ENCODE data around the gene PLCD3.

Gene PLCD3

GRCh38 chr17:45116434-45117016 lies 15.8 kb downstream of the PLCD3 start:
- DNase-seq: no peak

GRCh38 chr17:45115871-45116270 lies 16.4 kb downstream of the PLCD3 start:
- DNase-seq: no peak

DNA sequence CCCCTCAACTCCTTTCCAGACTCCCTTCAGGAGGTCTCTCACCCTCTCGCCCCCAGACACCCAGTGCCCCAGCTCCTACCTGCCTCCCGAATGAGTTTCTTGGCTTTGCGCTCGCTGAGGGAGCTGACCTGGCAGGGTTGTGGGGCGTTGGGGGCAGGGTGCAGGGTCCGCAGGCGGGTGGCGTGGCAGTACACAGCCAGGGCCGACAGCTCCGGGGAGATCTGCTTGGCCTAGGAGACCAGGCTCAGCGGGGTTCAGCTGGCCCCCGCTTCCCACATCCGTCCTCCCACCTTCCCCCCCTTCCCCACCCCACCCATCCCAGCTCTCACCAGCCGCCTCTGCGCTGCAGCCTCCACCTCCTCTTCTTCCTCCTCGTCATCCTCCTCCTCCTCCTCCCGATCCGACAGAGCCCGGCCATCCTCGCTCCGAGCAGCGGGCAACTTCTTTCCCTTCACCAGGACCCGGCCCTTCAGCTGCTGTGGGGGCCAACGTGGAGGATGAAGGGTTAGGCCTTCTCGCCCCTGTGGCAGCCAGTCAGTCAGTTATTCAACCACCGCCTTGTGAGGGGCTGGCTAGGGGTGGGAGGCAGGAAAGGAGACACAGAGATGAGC lies 17.2 kb downstream of the PLCD3 start:
- DNase-seq: no peak

DNA sequence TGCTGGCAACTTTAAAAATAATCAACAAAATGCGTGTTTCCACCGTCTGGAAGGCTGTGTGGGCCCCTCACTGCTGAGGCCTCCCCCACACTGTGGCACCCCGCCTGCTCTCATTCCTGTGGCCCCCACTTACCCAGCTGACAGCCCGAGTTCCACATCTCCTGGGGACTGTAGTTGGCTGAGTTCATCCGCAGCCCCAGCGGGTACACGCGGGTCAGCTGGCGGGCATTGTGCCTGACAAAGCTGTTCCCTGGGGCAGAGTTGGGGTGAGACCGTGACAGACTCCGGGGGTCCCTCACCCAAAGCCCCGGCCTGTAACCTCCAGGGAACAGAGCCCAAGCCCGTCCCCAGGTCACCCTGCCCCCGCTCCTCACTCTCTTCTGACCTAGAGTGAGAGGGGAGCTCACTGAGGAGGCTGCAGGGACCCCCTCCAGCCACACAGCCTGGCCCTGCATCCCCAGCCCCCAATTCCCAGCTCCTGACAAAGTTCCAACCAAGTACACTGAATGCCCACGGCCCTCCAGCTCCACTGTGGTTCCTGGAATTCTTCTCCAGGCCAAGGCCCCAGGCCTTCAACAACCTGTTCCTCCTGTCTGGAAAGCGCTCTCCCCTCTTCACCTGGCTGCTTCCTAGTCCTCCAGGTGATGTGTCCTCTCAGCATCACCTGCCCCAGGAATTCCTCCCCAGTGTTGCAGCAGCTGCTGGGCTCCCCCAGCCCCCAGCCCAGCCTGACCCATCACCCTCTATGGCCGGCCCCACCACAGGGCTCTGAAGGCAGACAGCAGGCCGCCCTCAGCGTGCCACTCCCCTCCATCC lies 18.0 kb downstream of the PLCD3 start:
- no peak for DNase-seq

- DNase-seq: no peak
Observed at GRCh38 chr17:45113424-45113754, 18.9 kb downstream of the PLCD3 start.

DNA sequence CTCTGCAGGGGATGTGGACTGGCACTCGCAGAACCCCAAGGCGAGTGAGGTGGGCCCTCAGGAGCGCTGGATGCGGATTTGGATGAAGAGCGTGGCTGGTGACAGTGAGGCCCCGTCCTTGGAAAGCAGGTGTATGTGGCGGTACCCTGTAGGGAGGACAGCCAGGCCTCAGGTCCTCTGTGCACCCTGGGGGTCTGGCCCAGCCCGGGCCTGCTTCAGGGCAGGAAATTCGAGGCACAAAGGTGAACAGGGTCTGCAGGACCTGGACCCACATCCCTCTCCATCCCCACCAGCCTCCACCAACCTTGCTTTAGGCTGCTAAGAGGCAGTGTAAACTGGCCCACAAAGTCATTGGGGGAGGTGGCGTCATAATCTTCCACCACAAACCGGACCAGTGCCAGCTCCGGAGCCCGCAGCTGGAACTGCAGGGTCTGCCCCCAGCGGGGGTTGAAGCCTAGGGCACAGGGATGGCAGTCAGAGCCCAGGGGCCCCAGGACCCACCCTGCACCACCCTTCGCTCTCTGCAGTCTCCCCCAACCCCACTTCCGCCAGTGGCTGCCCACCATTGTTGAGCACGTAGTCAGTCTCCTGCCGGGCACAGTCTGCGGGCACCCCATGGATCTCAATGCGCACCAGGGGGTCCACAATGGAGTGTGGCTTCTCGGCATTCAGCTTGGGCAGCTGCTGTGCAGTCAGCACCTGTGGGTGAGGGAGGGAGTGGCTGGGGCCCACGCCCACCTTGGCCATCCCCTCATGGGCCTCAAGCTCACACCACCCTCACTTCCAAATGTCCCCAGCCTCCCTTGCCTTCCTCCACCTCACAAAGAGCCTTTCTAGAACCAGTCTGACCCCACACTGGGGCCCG lies 19.5 kb downstream of the PLCD3 start:
- no peak for DNase-seq

DNA sequence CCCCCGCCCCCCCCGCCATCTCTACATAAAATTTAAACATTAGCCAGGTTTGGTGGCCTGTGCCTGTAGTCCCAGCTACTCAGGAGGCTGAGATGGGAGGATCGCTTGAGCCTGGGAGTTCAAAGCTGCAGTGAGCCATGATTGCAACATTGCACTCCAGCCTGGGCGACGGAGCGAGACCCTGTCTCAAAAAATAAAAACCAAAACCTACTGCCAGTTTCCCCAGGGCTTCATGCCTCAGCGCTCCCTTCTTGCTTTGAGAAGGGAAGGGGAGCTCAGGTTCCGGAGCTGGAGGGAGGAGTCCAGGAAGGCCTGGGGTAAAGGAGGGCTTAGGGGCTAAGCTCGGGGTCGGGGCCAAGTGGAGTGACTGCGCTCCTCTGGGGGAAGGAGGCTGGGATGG lies 20.5 kb downstream of the PLCD3 start:
- no peak for DNase-seq

- DNase-seq: no peak
Observed at GRCh38 chr17:45110676-45111611, 21.4 kb downstream of the PLCD3 start.

DNA sequence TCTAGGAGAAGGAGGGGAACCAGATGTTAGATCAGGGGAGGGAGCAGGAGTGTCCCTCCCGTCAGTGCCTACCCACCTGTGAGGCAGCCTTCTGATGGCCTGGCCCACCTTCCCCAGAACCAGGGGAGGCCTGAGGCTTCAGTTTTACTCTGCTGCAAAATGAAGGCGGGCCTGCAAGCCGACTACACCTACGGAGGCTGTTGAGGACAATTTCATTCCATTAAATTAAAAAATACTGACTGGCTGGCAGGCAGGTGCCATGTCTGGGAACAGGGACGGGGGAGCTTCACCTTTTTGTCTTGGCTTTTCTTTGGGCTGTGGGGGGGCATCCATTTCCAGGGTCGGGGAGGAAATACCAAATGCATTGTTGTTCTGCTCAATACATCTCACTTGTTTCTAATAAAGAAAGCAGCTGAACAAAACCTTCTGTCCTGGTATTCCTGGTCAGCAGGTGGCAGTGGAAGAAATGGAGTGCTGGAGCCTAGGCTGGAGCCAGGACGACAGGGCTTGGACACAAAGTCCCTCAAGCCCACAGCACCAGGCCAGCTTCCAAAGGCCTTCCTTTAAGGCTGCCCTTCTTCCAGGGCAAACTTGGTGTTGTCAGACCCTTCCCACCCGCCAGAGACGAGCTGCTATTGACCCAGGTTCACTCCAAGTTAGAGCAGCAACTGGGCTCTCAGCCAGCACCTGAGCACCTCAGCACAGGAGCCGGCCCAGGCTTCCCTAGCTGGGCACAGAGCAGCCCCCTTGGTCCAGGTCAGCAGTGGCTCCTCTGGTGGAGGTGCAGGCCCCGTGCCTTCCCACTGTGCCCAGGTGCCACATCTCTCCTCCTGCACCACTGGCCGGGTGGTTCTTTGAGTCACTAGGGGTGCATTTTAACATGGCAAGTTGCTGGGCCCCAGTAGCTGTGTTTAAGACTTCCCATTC lies 23.5 kb downstream of the PLCD3 start:
- DNase-seq: no peak

GRCh38 chr17:45108051-45108450 lies 24.3 kb downstream of the PLCD3 start:
- no peak for DNase-seq

DNA sequence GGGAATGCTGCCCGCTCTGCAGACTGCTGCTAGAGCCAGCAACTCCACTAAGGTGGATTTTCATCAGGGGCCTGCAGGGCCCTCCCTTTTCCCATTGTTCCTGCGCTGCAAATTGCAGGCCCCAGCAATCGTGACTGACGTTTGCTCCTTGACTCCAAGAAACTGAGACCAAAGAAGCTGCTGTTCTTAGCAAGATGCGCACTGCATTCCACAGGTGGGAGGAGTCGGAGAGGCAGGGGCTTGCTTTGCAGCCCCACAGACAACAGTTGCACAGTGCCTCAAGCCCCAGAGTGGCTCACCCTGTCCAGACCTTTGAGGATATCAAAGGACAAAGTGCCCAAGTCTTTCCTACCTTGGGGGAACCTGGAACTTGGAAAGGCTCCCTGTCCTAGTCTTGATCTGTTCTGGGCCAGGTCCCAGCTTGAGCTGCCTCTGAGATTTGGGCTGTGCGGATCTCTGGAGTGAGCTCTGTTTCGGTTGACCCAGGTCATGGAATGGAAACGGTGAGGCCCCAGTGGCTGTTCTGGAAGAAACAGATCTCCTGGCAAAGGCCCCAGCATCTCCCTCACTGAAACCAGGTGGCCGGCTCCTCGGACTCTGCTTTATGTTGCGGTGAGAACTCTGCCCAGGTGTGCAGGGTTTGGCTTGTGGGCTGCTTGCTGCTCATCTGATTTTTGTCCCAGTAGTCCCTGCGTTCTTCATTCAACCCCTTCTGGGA lies 24.9 kb downstream of the PLCD3 start:
- no peak for DNase-seq

GRCh38 chr17:45106582-45106981 lies 25.7 kb downstream of the PLCD3 start:
- no peak for DNase-seq

- no peak for DNase-seq
Observed at GRCh38 chr17:45106096-45106495, 26.2 kb downstream of the PLCD3 start.

- no peak for DNase-seq
Observed at GRCh38 chr17:45104907-45105624, 27.2 kb downstream of the PLCD3 start.

DNA sequence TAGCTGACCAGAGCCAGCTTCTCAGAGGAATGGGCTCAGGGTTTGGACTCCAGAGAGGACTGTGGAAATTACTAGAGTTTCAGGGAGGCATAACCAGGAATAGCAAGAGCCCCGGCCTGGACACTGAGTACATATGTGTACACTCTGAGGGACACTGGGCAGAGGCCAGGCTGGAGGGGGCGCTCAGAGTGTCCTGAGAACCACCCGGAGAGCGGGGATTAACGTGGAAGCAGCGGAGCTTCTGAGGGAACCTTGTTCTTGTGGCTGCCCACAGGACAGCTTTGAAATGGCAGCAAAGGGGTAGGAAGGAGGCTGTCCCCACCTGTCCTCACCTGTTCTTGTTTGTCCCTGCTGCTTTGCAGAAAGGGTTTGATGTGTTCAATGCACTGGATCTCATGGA lies 27.8 kb downstream of the PLCD3 start:
- no peak for DNase-seq

- no peak for DNase-seq
Observed at GRCh38 chr17:45104029-45104428, 28.3 kb downstream of the PLCD3 start.

GRCh38 chr17:45103269-45103795 lies 29.0 kb downstream of the PLCD3 start:
- no peak for DNase-seq

DNA sequence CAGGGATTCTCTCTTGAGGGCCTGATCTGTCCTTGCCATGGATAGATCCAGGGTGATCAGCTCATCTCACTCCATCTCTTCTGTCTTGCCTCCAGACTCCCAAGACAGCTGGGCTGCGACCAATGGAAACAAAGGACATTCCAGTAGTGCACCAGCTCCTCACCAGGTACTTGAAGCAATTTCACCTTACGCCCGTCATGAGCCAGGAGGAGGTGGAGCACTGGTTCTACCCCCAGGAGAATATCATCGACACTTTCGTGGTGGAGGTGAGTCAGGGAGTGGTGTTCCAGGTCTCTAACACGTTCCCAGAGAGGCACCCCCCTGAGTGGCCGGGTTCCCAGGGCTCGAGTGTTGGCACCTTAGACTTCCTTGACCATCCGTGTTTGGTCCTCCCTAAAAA lies 29.5 kb downstream of the PLCD3 start:
- no peak for DNase-seq

Measured in stimulated activated CD4-positive, alpha-beta T cell treated with anti-CD3 and anti-CD28 coated beads, Interleukin-4, amount 100 ng/mL, for 4 hours (primary cell).